HS-5 (cell line): ENCODE results near the gene CIAO2A.
A peak's percentile ranks its signal among the peaks of the same experiment; 100 is the strongest.
"Not testable (repeated sequence)": the region's sequence is repeated elsewhere in the genome, so short reads cannot be mapped to it uniquely, and the experiment has no call there.

ENCODE experiments used
- DNase-seq: peaks from one replicate; pipeline ENCODE4 v3.0.0-alpha.2; 2012; ENCODE audit warnings: low read depth

Gene CIAO2A, protein sequence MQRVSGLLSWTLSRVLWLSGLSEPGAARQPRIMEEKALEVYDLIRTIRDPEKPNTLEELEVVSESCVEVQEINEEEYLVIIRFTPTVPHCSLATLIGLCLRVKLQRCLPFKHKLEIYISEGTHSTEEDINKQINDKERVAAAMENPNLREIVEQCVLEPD

DNA sequence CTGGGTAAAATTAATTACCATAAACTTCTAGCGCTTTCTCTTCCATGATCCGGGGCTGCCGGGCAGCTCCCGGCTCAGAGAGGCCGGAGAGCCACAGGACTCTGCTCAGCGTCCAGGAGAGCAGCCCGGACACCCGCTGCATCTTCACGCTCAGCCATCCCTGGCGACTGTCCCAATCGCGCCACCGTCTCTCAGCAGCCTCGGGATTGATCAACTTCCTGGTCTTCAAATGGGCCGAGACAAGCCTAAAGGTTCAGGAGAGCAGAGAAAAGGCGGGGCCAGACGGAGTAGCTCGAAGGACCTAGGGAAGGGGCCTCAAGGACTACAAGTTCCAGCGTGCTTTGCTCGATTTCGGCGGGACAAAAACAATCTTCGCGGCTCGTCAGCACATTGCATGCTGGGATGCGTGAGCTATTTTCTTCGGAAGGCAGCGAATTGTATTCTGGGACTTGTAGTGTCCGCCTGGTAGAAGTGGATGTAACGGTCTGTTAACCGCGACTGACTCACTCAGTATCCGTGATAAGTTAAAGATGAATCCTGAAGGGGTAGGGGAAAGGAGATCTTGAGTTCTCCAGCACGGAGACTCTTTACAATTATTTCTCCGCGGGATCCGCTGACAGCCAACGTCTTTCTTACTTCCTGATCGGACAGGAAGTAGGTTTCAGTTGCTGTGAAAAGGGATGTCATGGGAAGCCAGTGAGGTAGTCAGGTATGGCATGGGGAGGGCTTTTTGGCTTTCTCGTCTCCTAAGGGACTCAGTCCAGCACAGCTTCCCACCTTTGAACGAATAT is at the start of gene CIAO2A:
Gene CIAO2A, minus strand, starts transcription at position 212 of the 791 bp plus-strand sequence. Its CDS starts 70 bp downstream, at position 142.
- DNase-seq, result peak; percentile 96

DNA sequence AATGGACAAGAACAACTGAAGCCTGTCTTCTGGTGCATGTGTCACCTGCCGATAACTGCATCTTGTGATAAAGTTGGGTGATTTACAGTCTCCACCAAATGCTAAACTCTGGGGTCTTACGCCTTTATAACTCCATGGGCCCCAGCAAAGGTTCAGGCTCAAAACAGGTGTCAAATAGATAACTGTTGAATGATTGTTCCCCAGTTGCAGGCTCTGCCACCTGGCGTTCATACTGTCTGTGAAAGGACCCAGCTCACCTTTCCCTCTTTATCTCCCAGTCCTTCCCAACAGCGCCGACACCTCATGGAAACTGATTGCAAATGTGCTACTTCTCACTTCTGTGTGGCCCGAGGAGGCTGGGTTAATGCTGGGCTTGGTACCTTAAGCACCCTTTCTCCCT is 49.6 kb upstream of the CIAO2A start:
- DNase-seq, result no peak

DNA sequence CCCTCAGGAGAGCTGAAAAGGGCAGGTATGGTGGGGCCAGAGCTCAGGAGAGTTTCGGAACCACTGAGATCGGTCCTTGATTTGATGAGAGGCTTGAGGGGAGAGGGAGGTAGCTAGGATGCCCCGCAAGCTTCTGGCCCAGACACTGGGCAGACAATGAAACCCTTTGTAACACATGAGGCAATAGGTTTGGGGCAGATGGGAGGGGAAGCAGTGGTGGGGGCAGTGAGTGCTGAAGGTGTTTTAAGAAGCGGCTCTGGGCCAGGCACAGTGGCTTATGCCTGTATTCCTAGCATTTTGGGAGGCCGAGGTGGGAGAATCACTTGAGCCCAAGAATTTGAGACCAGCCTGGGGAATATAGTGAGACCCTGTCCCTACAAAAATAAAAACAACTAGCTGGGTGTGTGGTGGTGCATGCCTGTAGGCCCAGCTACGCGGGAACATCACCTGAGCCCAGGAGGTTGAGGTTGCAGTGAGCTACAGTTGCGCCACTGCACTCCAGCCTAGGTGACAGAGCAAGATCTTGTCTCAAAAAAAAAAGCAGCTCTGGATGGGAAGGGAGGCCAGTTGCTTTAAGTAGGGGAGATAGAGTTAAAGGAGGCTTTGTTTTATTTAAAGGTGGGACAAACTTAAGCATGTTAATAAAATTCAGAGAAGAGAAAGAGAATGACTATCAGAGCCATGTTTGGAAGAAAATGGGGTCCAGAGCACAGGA is 48.3 kb upstream of the CIAO2A start:
- DNase-seq, result no peak

DNA sequence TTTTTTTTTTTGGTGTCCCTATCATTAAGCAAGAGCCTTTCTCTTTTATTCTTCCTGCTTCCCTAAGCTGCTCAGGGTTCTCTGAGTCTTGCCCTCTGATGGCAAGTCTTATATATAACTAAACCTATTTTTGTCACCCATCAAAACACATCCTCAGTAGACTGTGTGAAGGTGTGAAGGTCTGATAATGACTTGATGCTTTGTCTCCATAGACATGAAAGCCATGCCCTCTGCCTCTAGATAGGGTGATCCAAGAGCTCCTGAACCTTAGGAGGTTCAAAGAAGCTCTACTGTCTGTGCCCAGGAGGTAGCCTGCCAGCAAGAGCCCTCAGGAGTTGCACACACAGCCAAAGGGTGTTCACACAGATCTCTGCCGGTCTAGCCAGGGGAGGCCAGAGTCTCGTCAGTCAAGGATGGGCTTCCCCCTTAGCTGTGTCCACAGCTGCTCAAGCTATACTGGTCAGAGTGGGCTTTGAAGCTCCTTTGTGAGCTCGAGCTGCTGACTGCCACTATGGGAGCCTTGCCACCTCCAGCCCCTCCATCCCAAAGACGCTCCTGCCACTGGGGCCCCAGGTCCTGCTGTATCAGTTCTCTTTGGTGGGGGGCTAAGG is 44.8 kb upstream of the CIAO2A start:
- DNase-seq, result no peak

DNA sequence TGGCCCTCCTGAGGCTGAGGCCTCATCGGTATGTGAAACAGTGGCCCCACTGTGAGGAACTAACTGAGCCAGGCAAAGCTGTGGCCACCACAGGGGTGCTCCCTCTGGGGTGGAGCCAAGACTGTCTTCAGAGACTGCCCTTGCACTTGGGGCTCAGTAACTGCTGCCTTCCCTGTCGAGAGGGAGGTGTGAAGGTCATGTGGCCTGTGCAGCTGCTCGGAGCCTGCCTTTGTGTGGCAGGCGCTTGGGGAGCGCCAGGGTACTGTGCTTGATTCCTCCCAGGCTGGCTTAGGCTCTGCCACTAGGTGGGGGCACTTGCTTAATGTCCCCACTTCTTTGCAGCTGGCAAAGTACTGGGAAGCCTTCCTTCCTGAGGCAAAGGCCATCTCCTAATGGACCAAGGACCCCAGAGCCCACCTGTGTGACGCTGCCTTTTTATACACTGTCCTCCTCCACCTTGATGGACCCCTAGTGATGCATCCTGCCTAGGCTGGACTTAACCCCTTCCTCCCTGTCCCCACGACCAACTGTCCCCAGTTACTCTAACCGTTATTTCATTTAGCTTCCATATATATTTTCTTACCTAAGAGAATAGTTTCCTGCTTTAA is 43.7 kb upstream of the CIAO2A start:
- no peak for DNase-seq

DNA sequence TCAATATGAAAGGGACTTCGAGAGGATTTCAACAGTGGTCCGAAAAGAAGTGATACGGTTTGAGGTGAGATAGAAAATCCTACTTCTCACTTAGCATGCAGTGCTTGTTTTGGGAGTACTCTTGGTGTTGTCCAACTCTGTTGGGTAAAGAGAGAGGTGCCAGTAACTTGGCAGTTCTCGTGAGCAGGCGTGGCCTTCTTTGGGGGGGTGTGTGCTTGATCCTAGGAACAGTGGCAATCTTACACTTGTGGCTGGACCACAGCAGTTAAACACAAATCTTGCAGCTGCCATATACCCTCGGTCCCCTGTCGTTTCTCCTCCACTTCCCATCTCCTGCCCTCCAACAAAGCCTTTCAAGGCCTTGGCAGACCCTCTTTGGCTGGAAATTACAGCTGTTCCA is 42.7 kb upstream of the CIAO2A start:
- no peak for DNase-seq

DNA sequence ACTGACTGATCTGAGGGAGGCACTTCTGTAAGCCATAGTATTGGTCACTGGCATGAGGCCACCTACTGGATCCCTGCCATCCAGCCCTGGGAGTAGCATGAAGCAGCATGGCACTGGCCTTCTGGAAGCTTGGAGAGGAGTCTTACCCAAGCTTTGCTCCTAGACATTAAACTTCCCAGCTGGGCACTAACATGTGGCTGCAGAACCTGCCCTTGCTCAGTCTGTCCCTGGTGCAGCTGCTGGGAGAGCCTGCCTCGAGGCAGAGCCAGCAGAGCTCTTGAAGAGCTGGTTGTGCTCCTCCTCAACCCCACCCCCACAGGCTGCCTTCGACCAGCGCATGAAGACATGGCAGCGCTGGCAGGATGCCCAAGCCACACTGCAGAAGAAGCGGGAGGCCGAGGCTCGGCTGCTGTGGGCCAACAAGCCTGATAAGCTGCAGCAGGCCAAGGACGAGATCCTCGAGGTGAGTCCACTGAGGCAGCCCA is 40.7 kb upstream of the CIAO2A start:
- DNase-seq, result no peak

DNA sequence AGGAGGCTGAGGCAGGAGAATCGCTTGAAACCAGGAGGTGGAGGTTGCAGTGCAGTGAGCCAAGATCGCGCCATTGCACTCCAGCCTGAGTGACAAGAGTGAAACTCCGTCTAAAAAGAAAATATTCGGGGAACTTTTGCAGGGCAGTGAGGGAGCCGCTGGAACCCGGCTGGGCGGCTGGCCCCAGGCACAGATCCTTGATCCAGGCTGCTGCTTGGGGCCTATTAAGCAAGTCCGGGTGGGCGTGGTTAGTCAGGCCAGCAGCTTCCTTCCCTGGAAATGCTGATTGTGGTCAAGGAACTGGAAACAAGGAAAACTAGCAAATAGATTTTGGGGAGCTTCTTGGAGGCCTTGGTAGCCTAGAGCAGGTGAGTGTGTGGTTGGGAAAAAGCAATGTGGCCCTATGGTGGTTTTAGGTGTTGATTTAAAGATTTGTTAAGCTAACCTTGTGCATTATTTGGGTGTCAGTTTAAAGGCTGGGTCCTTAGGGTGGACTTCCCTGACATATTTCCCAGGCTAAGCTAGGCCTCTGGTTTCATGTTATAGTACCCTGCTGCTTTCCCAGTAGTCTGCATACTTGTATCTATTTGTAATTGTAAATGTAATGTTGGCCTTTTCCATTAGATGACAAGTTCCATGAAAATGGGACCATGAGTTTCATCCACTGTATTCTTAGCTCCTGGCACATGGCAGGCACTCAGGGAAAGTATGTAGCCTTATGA is 40.1 kb upstream of the CIAO2A start:
- DNase-seq, result no peak

DNA sequence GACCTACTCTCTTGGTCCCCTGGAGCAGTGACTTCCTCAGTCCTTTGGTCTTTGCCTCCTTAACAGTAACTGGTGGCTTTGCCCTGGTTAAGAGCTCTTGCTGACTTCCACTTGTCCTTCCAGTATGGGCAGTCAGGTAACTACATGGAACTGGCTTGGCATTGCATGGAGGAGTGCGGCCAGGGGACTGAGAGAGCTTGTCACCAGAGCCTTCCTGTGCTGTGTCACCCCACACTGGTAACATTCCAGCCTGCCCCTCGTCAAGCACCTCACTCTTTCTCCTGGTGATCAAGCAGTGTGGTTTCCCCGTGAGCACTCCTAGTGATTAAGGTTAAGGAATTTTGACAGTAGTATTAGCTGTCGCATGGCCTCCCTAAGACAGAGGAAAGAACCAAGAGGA is 38.6 kb upstream of the CIAO2A start:
- DNase-seq, result no peak

DNA sequence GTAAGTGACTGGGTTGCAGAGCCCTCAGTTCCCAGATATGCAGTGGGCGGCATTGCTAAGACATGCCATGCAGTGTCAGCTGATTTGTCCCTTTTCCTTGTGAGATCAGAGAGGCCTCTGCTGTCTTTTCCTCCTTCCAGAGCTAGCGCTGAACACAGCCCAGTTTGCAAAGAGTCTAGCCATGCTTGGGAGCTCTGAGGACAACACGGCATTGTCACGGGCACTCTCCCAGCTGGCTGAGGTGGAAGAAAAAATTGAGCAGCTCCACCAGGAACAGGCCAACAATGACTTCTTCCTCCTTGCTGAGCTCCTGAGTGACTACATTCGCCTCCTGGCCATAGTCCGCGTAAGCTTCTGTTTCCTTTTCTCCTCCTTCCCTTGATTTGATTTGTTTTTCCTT is 37.9 kb upstream of the CIAO2A start:
- DNase-seq, result no peak

DNA sequence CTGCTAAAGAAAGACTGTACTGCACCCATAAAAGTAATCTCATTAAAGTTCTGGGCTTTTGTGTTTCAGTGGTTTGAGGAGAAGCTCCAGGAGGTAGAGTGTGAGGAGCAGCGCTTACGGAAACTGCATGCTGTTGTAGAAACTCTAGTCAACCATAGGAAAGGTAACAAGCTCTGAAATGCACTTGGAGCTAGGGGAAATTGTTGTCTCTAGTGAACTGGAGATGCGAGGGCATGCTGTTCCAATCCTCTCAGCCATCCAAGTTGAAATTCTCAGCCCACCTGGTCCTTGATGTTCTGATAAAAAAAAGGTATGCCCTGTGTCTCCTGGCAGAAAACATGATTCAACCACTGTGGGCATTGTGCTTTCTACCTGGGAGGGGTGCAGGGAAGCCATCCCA is 36.5 kb upstream of the CIAO2A start:
- DNase-seq, result no peak

DNA sequence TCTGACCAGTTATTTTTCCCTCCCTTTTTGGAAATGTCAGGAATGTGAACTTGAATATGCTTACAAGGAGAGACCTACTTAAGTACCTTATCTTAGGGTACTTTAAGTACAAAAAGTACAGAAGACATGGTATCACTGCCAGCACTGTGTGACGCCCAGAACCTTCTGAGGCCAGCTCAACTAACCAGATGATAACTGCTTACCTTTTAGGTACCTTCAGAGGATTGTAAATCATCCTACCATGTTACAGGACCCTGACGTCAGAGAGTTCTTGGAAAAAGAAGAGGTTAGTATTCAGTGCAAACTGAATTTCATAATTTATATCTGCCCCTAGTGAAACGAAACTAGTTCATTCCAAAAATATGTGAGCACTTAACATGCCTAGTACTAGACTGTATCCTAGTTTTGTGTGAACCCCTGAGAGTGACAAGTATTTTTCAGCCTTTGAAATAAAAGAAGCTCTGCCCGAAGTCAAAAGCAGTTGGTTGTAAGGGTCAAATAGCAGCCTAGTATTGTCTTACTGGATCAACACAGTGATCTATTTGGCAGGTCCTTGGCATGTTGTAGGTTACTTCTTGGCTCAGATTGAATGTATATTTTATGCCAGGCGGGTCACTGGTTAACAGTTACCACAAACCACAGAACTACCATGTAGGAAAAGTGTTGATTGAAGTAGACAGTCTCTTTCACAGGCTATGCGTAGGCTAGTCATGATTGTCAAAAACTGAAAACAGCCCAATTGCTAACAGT is 34.1 kb upstream of the CIAO2A start:
- no peak for DNase-seq

DNA sequence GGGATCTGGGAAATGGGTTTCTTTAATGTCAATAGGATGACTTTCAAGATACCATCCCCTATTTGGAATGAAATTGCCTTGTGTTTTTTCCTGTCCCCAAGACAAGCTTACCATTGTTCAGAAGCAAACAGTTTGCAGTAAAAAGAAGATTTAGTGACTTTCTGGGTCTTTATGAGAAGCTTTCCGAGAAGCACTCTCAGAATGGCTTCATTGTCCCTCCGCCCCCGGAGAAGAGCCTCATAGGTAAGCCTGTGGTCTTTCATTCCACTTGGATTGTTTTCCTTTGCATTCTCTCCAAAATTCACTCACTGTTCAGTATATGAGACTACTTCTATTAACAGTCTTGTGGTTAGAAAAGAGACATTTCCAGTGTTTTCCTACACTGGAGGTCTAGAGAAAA is 32.3 kb upstream of the CIAO2A start:
- no peak for DNase-seq

DNA sequence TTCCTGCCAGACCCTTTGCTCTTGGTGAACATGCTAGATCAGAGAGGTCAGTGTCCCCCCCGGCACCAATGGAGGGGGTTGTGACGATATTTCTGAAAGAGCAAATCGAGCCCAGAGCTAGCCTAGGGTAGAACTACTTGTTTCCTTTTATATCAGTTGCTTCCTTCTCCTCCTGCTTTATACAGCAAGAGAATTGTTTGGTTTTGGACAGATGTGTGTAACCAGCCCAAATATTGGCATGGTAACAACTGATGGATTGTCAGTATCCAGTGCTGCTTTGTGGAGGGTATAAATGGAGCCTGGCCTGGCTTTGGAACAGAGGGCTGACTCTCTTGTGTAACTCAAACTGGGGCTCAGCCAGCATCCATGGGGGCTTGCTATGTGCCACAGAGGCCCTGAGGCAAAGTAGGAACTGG is 29.3 kb upstream of the CIAO2A start:
- DNase-seq, result no peak

DNA sequence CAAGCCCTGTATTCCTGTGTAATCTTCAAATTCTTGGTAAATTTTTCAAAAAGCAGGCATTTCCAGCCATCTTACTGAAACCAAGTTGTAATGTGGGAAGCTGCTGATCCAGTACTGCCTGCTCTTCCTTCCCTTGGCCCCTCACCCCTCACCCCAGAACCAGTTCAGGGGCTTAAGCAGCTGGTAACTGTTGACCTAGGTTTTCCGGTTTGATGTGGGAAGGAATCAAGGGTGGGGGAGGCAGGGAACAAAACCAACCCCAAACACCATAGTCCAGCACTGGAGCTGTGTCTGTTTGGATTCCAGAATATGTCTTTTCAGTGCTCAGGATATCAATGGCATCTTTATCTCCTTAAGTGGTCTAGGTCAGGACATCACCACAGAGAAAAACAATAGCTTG is 28.8 kb upstream of the CIAO2A start:
- DNase-seq, result no peak

DNA sequence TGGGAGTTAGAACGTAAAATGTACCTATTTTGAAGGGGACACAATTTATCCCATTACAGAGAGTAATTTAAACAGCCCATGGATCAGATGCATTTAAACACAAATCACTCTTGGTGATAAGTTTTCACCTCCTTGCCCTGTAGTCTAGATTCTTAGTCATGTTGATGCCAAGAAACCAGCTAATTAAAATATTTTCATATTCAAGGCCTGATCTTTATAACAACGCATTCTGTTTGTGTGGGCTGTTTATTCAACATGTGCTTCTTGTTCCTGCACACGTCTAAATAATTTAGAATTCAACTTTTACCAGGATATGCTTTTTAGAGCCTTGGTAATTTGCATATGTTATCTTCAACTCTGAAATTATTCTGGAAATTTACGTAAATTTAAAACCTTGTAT is 28.0 kb upstream of the CIAO2A start:
- DNase-seq, result no peak

DNA sequence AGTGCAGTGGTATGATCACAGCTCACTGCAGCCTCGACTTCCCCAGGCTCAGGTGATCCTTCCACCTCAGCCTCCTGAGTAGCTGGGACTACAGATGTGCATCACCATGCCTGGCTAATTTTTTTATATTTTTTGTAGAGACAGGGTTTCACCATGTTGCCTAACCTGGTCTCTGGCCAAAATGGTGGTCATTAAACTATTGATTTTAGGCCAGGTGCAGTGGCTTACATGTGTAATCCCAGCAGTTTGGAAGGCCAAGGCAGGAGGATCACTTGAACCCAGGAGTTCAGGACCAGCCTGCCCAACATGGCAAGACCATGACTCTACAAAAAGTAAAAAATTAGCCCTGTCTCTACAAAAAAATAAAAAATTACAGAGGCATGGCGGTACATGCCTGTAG is 26.7 kb upstream of the CIAO2A start:
- DNase-seq, result not testable (repeated sequence)

DNA sequence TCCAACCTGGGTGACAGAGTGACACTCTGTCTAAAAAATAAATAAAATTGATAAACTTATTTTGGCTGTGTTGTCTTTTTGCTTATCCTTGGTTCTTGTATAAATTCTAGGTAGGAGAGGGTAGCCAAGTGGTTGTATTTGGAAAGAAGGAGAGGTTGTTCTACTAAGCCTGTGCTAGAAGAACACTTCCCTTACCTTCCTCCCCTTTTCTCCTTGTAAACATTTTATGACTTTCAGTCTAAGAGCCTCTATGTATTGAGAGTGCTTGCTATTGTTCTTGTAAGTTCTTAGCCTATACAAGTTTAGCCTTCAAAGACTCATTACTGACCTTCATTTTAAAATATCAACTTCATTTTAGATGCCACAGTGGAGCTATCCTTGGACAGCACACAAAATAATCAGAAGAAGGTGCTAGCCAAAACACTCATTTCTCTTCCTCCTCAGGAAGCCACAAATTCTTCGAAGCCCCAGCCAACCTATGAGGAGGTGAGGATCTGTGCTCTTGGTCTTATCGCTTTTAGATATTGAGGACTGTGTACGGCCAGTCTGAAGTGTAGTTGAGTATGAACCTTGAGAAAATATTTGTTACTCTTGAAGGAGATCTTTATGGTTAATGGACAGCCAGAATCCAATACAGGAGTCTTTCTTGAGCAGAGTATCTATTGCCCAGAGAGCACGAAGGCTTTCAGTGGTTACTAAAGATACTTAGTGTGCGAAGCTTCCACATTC is 24.3 kb upstream of the CIAO2A start:
- no peak for DNase-seq

DNA sequence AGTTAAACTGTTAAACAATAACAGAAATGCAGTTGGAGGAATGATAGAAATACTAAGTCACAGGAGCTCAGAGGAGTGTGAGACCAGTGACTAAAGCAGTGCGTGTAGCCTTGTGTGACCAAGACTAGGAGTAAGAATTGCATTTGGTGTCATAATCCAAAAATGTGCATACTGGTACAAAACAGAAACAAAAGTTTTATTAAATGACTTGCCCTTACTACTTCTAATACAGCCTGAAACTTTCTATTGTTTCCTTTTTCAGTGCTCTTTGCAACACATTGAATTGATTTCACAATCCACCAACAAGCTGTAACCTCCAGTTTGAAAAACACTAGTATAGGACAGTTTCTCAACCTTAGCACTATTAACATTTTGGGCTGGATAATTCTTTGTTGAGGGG is 19.3 kb upstream of the CIAO2A start:
- DNase-seq, result no peak
